Neural cell (in vitro differentiated cells): ENCODE data around the gene LUC7L.

Source experiments
- EP300 ChIP-seq: fragments of 450-650 bp; conservative IDR thresholded peaks from 2 replicates; pipeline ENCODE4 v1.6.1; 2014; ENCODE audit warnings: antibody characterized with exemption, mild to moderate bottlenecking, moderate library complexity; ENCODE audit not compliant: poor library complexity, severe bottlenecking
- EZH2 ChIP-seq: fragments of 200-600, 300-800 bp; shearing (Covaris generic), sonication (generic); IDR thresholded peaks from 2 replicates; pipeline ENCODE4 v1.6.1; 2014; ENCODE audit warnings: antibody characterized with exemption, low read length, borderline replicate concordance, mild to moderate bottlenecking; ENCODE audit not compliant: insufficient read depth, poor library complexity, severe bottlenecking
- POLR2AphosphoS5 ChIP-seq: IDR thresholded peaks from 2 replicates; pipeline ENCODE4 v1.6.1; 2012
- RAD21 ChIP-seq: fragments of 450-650 bp; conservative IDR thresholded peaks from 2 replicates; pipeline ENCODE4 v1.6.1; 2014; ENCODE audit warnings: antibody characterized with exemption, mild to moderate bottlenecking, moderate library complexity
- SMC3 ChIP-seq: fragments of 450-650 bp; conservative IDR thresholded peaks from 2 replicates; pipeline ENCODE4 v1.6.1; 2014; ENCODE audit warnings: antibody characterized with exemption, mild to moderate bottlenecking, moderate library complexity; ENCODE audit not compliant: poor library complexity
- TAF1 ChIP-seq: IDR thresholded peaks from 2 replicates; pipeline ENCODE4 v1.6.1; 2012; ENCODE audit warnings: low read depth
- TF ChIP-seq, protein P1 (sequence below): fragments of 450-650 bp; IDR thresholded peaks from 2 replicates; pipeline ENCODE4 v1.5.1; 2014; ENCODE audit warnings: antibody characterized with exemption, mild to moderate bottlenecking, moderate library complexity; ENCODE audit not compliant: poor library complexity, severe bottlenecking
- TF ChIP-seq, protein P2 (sequence below): IDR thresholded peaks from 2 replicates; pipeline ENCODE4 v1.6.1; 2012; ENCODE audit warnings: borderline replicate concordance

DNA sequence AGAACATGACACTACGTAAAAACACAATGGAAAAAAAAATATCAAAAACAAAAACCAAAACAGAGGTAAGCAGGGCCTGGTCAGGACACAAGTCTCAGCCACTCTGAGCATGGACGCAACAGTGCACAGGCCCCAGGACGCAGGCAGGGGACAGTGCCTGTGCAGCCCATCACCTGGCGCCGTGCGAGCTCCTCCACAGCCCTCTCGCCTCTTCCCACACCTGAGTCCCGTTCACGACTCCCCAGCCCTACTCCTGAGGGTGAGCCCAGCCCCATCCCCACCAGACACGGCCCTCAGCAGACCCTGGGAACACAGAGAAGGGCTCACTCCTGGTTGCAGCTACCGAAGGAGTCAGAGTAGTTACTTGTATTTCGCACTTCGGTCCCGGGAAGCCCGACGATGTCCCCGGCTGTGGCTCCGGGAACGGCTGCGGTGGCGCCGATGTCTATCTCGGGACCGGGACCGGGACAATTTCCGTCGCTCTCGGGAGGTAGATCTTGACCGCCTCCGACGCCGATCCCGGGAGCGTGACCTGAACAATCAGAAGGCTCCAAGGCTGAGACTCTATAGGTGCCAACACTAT lies 39.6 kb downstream of the LUC7L start:
- TF ChIP-seq, protein P1, sequence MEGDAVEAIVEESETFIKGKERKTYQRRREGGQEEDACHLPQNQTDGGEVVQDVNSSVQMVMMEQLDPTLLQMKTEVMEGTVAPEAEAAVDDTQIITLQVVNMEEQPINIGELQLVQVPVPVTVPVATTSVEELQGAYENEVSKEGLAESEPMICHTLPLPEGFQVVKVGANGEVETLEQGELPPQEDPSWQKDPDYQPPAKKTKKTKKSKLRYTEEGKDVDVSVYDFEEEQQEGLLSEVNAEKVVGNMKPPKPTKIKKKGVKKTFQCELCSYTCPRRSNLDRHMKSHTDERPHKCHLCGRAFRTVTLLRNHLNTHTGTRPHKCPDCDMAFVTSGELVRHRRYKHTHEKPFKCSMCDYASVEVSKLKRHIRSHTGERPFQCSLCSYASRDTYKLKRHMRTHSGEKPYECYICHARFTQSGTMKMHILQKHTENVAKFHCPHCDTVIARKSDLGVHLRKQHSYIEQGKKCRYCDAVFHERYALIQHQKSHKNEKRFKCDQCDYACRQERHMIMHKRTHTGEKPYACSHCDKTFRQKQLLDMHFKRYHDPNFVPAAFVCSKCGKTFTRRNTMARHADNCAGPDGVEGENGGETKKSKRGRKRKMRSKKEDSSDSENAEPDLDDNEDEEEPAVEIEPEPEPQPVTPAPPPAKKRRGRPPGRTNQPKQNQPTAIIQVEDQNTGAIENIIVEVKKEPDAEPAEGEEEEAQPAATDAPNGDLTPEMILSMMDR, result no peak
- TF ChIP-seq POLR2AphosphoS5 (no peak), EZH2 (no peak), TAF1 (no peak), SMC3 (no peak), EP300 (no peak), RAD21 (no peak)
- TF ChIP-seq, protein P2, sequence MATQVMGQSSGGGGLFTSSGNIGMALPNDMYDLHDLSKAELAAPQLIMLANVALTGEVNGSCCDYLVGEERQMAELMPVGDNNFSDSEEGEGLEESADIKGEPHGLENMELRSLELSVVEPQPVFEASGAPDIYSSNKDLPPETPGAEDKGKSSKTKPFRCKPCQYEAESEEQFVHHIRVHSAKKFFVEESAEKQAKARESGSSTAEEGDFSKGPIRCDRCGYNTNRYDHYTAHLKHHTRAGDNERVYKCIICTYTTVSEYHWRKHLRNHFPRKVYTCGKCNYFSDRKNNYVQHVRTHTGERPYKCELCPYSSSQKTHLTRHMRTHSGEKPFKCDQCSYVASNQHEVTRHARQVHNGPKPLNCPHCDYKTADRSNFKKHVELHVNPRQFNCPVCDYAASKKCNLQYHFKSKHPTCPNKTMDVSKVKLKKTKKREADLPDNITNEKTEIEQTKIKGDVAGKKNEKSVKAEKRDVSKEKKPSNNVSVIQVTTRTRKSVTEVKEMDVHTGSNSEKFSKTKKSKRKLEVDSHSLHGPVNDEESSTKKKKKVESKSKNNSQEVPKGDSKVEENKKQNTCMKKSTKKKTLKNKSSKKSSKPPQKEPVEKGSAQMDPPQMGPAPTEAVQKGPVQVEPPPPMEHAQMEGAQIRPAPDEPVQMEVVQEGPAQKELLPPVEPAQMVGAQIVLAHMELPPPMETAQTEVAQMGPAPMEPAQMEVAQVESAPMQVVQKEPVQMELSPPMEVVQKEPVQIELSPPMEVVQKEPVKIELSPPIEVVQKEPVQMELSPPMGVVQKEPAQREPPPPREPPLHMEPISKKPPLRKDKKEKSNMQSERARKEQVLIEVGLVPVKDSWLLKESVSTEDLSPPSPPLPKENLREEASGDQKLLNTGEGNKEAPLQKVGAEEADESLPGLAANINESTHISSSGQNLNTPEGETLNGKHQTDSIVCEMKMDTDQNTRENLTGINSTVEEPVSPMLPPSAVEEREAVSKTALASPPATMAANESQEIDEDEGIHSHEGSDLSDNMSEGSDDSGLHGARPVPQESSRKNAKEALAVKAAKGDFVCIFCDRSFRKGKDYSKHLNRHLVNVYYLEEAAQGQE, result no peak
